ENCODE measurements around the gene ELP5.

The ELP5 gene, protein sequence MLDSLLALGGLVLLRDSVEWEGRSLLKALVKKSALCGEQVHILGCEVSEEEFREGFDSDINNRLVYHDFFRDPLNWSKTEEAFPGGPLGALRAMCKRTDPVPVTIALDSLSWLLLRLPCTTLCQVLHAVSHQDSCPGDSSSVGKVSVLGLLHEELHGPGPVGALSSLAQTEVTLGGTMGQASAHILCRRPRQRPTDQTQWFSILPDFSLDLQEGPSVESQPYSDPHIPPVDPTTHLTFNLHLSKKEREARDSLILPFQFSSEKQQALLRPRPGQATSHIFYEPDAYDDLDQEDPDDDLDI

DNA sequence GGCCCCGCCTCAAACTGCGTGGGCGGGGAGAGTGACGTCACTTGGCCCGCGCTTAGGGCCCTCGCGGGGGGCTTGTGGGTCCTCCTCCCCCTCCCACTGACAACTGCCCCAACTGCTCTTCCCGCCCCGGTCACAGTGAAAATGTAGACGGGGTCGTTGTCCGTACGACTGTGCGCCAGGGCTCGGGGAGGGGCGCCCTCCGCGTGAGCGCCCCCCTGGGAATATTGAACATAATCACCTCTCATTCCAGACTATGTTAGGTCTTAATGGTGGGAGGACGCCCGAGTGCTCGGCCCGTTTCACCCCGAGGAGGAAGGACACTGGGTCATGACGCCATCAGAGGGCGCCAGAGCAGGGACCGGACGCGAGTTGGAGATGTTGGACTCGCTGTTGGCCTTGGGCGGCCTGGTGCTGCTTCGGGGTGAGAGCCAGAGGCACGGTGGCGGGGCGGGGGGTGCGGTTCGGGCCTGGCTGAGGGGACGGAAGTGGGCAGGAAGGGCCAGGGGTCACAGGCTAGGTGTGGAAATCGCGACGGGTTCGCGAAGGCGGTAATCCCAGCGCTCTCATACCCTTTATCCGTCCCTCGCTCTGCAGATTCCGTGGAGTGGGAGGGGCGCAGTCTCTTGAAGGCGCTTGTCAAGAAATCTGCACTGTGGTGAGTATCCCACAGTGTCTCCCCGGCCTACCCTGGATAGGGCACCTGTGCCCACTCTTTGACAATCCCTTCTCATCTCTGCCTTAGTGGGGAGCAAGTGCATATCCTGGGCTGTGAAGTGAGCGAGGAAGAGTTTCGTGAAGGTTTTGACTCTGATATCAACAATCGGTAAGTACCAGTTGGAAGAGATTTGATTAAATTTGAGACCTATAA is at the start of gene ELP5:
Gene ELP5, plus strand, starts transcription at position 40 of the 868 bp plus-strand sequence. Its CDS starts 336 bp downstream, at position 376.
- DNase-seq, result peak; percentile 99
- in situ Hi-C loops (cut with MboI; ENCODE audit: low pct_unique_long_range_greater_than_20kb, low sequenced_read_pairs), result no loop called here

DNA sequence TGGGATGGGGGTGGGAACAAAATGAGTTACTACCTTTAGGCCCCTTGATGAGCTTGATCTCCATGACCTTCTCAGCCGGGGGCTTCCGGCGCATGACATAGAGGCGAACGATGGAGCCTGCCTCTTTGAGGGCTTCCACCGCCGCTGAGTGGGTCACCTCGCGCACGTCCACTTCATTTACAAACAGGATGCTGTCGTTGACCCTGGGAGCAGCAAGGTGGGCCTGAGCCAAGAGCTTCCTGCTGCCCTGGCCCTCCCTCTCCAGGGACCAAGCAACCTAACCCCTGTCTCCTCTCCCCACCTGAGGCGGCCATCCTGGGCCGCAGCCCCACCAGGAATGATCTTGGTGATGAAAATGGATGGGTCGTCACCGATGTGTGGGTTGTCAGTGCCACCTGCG is 48.6 kb upstream of the ELP5 start:
- DNase-seq, result no peak
- in situ Hi-C loops (cut with MboI; ENCODE audit: low pct_unique_long_range_greater_than_20kb, low sequenced_read_pairs), result no loop called here

DNA sequence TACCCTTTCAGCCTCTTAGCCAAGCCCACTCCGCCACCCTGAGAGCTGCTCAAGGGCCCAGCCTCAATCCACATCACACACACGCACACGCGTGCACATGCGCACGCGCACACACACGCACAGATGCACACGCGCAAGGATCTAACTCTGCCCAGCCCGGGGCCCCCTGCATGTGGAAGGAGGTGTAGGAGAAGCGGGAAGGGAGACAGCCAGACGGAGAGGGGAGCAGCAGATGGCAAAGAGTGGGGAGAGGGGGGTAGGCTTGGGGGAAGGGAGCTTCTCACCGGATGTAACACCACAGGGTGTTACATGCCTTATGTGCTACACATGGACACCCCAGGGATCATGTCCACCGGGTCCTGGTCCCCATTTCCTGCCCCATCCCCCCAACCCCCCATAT is 47.7 kb upstream of the ELP5 start:
- in situ Hi-C loops (cut with MboI; ENCODE audit: low pct_unique_long_range_greater_than_20kb, low sequenced_read_pairs), result no loop called here
- DNase-seq, result no peak

DNA sequence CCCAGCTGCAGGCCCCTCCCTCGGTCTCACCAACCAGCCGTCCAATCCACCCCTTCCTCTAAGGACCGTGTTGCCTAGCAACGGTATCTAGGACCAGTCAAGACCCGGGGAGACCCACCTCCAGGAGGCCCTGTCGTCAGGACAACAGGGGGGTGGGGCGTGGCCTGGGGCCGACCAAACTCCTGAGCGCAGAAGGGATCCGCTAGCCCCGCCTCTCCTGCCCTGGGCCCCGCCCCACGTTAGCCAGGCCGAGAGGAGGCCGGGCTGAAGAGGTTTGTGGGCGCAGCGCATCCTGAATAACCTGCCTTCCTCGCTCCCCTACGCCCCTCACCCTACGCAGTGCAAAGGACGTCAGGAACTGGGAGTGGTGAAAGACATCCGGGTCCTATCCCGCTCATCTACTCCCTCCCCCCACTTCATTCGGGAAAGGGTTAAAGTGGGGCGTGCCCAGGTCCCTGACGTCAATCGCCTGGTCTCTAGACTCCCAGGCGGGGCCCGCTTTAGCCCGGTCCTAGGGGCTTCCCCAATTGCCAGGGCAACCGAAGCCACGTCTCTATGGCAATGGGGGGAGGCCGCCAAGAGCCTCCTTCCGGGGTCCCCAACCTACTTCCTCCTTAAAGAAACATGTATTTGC is 47.1 kb upstream of the ELP5 start:
- no peak for DNase-seq
- in situ Hi-C loops (cut with MboI; ENCODE audit: low pct_unique_long_range_greater_than_20kb, low sequenced_read_pairs), result no loop called here

DNA sequence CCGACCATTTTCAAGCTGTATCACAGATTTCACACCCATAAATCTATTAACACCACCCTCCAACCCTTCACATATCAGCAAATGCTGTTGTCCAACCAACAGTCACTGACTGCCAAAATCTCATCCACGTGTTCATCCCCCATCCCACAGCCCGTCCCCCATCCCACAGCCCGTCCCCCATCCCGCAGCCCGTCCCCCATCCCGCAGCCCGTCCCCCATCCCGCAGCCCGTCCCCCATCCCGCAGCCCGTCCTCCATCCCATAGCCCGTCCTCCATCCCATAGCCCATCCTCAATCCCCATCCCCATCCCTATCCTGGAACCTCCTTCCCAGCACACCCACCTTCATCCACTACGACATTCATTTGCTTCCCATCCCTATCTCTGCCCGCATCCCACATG is 46.5 kb upstream of the ELP5 start:
- no peak for DNase-seq
- in situ Hi-C loops (cut with MboI; ENCODE audit: low pct_unique_long_range_greater_than_20kb, low sequenced_read_pairs), result no loop called here

DNA sequence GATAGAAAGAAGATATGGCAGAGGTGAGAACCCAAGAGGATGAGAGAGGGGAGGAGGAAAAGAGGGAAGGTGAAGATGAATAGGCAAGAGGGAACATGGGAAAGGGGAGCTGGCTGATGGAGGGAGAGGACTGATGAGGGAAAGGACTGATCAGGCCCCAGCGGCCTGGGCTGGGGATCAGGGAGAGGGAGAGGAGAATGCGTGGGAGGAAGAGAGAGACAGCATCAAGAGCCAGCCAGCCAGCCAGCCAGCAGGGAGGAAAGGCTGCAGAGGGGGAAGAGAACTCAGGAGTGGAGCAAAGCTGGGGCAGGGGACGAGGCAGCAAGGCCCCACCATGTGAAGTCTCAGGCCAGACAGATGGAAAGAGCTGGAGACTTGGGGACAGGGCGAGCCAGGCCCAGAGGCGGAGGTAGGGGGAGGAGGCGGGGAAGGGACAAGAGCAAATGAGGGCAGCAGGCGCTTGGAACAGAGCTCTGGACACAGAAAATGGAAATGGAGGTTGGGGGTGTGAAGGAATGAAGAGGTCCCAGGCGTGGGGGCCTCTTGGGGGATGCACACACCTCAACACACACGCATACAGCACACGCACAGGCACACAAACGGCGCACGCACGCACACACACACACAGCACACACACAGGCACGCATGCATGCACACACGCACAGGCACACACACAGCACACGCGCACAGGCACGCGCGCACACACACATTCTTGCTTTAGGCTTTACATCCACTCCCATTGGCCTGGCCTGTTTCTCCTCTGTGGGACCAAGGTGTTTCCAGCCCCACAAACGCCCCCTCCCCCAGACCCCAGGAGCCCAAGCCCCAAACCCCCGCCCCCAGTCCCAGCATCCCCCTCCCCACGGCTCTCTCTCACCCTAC is 44.7 kb upstream of the ELP5 start:
- in situ Hi-C loops (cut with MboI; ENCODE audit: low pct_unique_long_range_greater_than_20kb, low sequenced_read_pairs), result no loop called here
- DNase-seq, result no peak

DNA sequence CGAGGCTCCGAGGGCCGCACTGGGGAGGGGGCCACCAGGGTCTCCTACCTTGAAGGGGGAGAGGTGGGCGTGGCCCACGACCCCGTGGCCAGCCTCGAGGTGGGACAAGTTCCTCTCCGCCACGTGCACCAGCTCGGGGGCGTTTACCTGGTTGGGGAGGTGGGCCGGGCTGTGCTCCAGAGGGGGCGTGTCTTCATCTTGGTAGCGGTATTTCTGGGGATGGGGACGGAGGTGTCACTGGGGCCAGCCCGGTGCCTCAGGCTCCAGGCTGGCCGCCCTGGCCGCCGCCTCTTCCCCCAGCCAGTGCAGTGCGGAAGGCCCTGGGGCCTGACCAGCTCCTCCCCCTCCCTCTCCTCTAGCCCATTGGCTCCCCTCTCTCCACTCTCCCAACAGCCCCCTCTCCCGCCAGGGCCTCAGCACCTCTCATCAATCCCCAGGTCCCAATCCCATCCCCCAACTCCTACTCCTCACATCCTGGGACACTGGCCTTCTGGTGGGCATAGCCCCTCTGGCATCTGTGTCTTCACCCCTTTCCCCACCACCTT is 43.9 kb upstream of the ELP5 start:
- no peak for DNase-seq
- in situ Hi-C loops (cut with MboI; ENCODE audit: low pct_unique_long_range_greater_than_20kb, low sequenced_read_pairs), result no loop called here

DNA sequence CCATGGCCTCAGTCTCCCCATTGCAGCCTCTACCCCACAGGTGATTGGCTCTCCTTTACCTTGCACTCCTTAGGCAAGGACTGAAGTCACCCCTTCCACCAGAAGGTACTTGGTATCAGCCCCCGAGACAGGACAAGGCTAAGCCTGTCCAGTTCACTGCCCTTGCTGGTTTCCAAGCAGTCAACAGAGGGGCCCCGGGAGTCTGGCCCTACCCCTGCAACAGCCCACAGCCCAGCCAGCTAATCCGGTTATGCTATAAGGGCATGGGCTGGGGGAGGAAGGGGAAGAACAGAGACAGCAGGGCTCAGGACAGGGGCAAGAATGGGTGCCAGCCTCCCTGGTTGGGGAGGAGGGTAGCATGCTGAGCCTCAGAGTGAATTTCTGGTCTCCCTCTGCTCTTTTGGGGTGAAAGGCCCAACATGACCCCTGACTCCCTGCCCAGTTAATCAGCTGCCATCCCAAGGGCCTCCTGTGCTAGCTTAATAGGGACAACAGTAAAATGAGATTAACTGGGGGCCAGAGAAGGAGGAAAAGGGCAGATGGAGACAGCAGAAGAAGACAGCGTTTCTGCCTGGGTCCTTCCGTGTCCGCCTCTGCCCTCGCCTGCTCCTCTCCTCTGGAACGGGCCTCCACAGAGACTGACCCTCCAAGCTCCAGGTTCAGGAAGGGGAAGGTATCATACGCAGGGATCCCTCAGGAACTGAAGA is 43.1 kb upstream of the ELP5 start:
- DNase-seq, result no peak
- in situ Hi-C loops (cut with MboI; ENCODE audit: low pct_unique_long_range_greater_than_20kb, low sequenced_read_pairs), result no loop called here

DNA sequence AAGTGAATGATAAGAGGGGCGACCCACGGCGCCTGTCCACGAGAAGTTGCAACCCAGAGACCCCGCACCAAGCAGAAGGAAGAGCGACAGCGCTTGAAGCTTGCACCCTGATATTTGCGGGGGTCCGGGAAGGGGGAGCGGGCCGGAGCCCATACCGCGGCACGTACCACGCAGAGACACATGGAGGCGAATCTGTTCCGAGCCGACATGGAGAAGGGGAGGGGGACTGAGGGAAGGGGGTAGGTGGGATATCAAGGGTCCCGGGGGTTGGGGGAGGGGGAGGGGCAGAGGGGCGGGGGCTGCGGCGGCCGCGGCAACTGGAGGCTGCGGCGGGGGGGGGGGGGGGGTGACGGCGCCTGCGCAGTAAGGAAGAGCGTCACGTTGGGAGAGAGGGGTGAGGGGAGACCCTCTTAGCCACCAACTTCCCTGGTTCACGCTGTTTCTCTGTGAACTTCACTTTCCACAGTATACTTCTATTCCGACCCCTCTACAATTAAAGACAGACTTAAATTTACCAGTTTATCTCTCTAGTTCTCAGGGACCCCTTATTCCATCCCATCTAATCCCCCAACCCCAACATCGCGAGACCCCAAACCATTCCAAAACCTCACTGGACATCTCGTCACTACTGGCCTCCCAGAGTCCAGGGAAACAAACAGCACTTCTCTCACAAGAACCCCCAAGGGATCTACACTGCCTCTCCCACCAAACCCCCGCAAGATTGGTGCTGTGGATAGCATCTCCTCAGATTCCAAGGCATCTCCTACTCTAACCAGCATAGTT is 40.3 kb upstream of the ELP5 start:
- in situ Hi-C loops (cut with MboI; ENCODE audit: low pct_unique_long_range_greater_than_20kb, low sequenced_read_pairs), result no loop called here

DNA sequence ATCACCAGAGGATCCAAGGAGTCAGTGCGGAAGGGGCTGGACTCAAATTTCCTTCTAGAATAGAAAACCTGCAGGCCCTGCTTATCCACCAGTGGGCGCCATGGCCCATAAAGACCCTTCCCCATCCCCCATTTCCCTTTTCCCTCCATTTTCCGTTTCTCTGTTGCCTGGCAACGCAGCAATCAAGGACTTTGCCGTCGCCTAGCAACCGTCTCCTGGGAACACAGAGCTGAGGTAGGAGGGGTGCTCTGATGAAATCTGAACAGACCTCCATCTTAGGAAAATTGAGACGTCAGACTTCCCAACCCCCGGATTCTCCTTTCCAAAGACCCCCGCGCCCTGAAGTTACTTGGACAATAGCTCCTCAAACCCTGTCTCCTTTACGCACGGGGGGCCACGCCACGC is 38.1 kb upstream of the ELP5 start:
- in situ Hi-C loops (cut with MboI; ENCODE audit: low pct_unique_long_range_greater_than_20kb, low sequenced_read_pairs), result no loop called here
- DNase-seq, result peak; percentile 92

More for the DNA sequence above, 40.3 kb upstream of the ELP5 start:
- no peak for DNase-seq

DNA sequence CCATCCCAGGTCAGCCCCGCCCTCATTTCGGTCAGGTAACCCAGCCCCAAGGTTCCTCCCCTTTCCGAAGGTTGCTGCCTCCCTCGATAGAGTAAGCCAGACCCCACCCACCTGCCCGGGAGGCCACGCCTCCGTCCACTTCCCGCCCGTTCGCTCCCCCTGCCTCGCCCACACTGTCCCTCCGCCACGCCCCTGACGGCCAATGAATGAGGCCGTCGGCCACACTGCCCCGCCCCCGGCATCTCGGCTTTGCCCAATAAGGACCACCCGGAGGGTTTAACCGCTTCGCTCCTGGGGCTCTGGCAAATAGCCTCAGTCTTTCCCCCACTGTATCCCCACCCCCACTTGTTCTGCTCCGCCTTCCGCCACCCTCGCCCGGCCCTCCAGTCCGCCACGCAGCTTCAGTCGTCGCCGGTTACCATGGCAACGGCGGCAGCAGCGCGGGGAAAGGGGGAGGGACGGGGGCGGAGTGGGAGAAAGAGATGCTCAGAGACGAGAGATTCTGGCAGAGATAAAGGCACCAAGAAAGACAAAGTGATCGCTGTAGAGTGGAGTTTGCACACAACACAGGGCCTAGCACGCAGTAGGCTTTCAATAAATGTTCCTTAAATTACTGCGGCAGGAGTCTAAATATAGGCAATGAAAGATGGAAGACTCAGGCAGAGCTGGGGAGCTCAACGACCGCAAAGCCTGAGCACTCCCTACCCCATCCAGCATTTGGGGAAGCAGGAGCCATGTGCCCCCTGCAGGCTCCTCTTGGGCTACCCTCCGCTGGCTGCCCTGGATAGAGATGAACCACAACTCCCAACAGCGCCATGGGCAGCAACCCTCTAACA is 37.5 kb upstream of the ELP5 start:
- in situ Hi-C loops (cut with MboI; ENCODE audit: low pct_unique_long_range_greater_than_20kb, low sequenced_read_pairs), result no loop called here
- DNase-seq, result peak; percentile 98

DNA sequence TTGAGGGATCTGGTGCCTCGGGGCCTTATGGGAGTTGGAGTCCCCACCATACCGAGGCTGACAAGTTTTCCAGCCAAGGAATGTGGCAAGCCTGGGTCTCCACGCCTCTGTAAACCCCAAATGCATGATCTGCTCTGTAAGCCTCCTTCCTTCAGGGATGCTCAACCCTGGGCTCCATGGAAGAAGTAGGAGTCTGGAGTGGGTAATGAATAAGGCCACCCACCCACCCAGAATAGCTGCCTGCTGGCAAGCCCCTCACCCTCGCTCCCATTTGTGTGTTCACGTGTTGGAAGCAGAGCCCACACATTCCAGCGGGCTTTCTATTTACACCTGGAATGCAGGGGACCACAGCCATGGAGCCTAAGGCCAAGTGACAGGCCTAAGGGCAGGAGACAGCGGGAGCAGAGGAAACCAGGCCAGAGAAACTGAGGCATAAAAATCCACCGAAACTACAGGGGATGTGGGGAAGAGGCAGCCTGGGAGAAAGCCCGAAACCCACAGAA is 36.8 kb upstream of the ELP5 start:
- in situ Hi-C loops (cut with MboI; ENCODE audit: low pct_unique_long_range_greater_than_20kb, low sequenced_read_pairs), result no loop called here
- DNase-seq, result no peak

DNA sequence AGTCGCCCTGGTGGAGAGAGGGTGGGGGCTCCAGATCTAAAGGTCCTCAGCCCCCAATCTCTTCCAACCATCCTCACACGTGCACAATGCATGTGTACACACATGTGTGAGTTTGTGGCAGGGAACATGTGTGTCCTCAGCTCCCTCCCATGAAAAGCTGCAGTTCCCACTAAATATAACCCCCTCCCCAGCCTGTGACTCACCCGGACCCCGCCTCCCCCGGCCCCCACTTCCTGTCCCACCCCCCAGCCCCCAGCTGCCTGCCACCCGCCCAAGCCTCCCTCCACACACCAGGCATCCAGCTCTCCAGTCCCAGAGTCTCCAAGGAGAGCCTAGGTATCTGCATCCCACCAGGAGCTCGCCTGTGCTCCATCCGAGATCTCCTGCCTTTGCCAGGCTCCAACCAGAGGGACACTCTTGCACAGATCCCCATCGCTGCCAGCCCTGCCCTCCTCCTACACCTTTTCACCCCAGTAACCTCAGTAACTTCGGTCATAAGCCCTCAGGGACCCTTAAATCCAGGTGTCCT is 36.3 kb upstream of the ELP5 start:
- in situ Hi-C loops (cut with MboI; ENCODE audit: low pct_unique_long_range_greater_than_20kb, low sequenced_read_pairs), result no loop called here
- peak; percentile 28 for DNase-seq

DNA sequence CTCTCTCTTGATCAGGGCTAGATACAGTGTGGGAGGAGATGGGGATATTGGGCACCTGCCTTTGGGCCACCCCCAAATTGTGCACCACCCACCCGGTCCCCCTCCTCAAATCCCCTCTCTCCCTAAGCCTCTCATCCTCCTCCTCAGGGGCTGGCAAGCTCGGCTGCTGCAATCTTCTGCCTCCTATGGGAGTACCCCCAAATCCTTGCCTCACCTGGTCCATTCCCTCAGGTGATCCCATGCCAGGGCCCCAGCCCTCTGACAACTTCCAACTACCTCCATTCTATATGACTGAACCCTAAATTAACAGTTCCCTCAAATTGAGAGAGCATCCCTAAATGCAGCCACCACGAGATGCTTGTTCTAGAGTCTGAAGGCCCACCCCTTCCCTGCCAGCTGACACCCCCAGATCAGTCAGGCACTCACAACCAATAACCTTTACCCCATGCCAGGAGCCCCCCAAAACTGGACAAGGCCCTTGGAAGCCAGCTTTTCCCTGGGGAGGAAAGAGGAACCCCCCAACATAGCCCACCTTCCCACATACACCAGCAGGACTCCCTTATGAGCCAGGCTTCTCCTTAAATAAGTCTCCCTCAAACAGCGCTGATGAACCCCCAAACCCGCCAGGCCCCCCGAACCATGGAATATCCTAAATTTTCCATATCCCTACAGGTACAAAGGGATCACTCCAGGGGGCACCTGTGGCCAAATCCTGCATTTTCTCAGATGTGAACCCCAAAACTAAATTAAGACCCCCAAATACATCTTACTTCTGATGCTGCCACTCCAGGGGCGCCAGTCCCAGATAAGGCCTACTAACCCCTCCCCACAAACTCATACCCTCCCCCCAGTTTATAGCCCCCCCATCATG is 35.5 kb upstream of the ELP5 start:
- in situ Hi-C loops (cut with MboI; ENCODE audit: low pct_unique_long_range_greater_than_20kb, low sequenced_read_pairs), result no loop called here
- DNase-seq, result no peak

DNA sequence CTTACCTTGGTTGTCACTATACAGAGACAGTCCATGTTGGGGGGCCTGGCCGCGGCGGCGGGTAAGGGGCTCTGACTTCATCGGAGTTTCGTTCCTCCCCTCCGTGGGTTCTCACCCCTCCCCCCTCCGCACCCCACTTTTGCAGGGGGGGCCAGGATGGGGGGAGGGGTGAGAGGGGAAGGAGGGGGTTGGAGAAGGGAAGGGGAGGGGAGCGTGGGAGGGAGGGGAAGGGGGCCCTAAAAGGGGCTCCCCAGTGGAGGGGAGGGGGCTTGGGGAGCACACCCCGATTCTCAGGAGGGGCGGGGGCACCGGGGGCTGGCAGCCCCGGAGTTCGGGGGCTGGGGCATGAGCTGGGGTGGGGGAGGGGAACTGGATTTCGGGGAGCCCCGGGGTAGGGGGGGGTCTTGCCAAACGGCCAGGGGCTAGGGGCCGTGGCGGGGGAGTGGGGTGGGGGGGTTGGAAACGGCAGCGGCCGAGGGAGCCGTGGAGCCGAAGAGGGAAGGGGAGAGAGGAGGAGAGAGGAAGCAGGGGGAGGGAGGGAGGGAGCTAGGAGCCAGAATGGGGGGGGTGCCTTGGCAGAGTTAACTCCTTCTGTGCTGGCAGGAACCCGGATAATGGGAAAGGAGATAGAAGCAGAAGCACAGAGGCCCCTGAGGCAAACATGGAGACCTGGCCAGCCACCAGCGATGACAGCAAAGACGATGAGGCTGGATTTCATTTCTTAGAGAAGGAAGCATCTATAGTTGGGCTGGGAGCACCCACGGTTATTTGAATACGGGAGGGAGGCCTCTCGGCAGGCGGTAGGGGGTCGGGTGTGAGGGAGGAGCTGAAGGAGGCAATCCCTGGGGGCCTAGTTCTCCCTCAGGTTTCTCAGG is 34.7 kb upstream of the ELP5 start:
- DNase-seq, result peak; percentile 59
- in situ Hi-C loops (cut with MboI; ENCODE audit: low pct_unique_long_range_greater_than_20kb, low sequenced_read_pairs), result no loop called here
